GM23248 (cell line): ENCODE results near the gene TES. TPM values are rescaled to one million over a fixed set of nuclear protein-coding genes. Genes with fewer than 3 reads are reported as not detected.

Experiments
- DNase-seq: peaks from one replicate; pipeline ENCODE4 v3.0.0-alpha.2; 2015
- H2AFZ ChIP-seq: fragments of 200-600 bp; sonication (generic); 2 replicates; pipeline ENCODE4 v1.6.1; 2016; ENCODE audit warnings: antibody characterized with exemption
- H3F3A ChIP-seq: fragments of 200-600 bp; sonication (generic); 2 replicates; pipeline ENCODE4 v1.6.1; 2016; ENCODE audit warnings: mild to moderate bottlenecking, antibody characterized with exemption, mixed run types; ENCODE audit not compliant: insufficient read depth
- H3K27ac ChIP-seq: fragments of 200-600 bp; sonication (generic); 2 replicates; pipeline ENCODE4 v1.5.1; 2016; ENCODE audit warnings: mild to moderate bottlenecking
- H3K27me3 ChIP-seq: fragments of 200-600 bp; sonication (generic); replicated peaks from 2 replicates; pipeline ENCODE4 v1.6.1; 2016; ENCODE audit warnings: mild to moderate bottlenecking; ENCODE audit not compliant: insufficient read depth
- H3K36me3 ChIP-seq: fragments of 200-600 bp; sonication (generic); 2 replicates; pipeline ENCODE4 v1.6.1; 2016; ENCODE audit warnings: low read depth, mild to moderate bottlenecking
- H3K4me1 ChIP-seq: fragments of 200-600 bp; sonication (generic); 2 replicates; pipeline ENCODE4 v1.6.1; 2016; ENCODE audit warnings: mild to moderate bottlenecking; ENCODE audit not compliant: insufficient read depth
- H3K4me2 ChIP-seq: fragments of 200-600 bp; sonication (generic); one replicate; pipeline ENCODE4 v1.6.1; 2016; ENCODE audit warnings: mild to moderate bottlenecking; ENCODE audit not compliant: unreplicated experiment
- H3K4me3 ChIP-seq: fragments of 200-600 bp; sonication (generic); 2 replicates; pipeline ENCODE4 v1.5.1; 2016; ENCODE audit warnings: mild to moderate bottlenecking
- H3K79me2 ChIP-seq: fragments of 200-600 bp; sonication (generic); 2 replicates; pipeline ENCODE4 v1.6.1; 2016; ENCODE audit warnings: mild to moderate bottlenecking; ENCODE audit not compliant: insufficient read depth
- H3K9ac ChIP-seq: fragments of 200-600 bp; sonication (generic); 2 replicates; pipeline ENCODE4 v1.6.1; 2016; ENCODE audit warnings: mild to moderate bottlenecking
- H3K9me2 ChIP-seq: fragments of 200-600 bp; sonication (generic); 2 replicates; pipeline ENCODE4 v1.6.1; 2016; ENCODE audit warnings: mixed run types, mild to moderate bottlenecking, moderate library complexity; ENCODE audit not compliant: insufficient read depth
- H3K9me3 ChIP-seq: fragments of 200-600 bp; sonication (generic); one replicate; pipeline ENCODE4 v1.6.1; 2017; ENCODE audit warnings: low read depth
- H4K20me1 ChIP-seq: fragments of 200-600 bp; sonication (generic); 2 replicates; pipeline ENCODE4 v1.6.0; 2016; ENCODE audit not compliant: insufficient read depth
- EZH2 ChIP-seq: fragments of 200-600 bp; sonication (generic); IDR thresholded peaks from 2 replicates; pipeline ENCODE4 v1.6.1; 2018; ENCODE audit warnings: antibody characterized with exemption, mild to moderate bottlenecking; ENCODE audit not compliant: insufficient read depth, poor library complexity, severe bottlenecking
- EZH2phosphoT487 ChIP-seq: fragments of 200-600 bp; sonication (generic); IDR thresholded peaks from 2 replicates; pipeline ENCODE4 v1.6.1; 2018; ENCODE audit warnings: antibody characterized with exemption, moderate library complexity, mild to moderate bottlenecking, low read depth; ENCODE audit not compliant: insufficient read depth
- WGBS, 2 experiments: methylation state at CpG; one replicate each; pipeline ENCODE4 v1.1.6; 2015 to 2017; ENCODE audit warnings: low lambda C conversion rate in 2 of 2, low coverage in 1 of 2; ENCODE audit errors: missing lambda C conversion rate in 2 of 2; 5-methylcytosine and 5-hydroxymethylcytosine counted together
- in situ Hi-C: fragments of 300-500 bp; cut with MboI; formaldehyde crosslinking; loops from 2 replicates; pipeline ENCODE4 v1.15.0; 2020
- polyA plus RNA-seq: library from polyadenylated mRNA; unstranded; fragments of >200 nt; fragmentation: Nextera tagmentation; extraction: Ambion mirVana; gene quantifications from 2 replicates; pipeline ENCODE4 v1.2.1, GENCODE V29; 2016
- total RNA-seq: library from RNA; depleted of rRNA; stranded (reverse); fragments of >200 nt; shearing (Covaris generic); gene quantifications from 2 replicates; pipeline ENCODE4 v1.2.3, GENCODE V29; 2014

The TES gene
- total and polyA plus RNA-seq, 2 experiments from 2014 or later: 32.5 to 41.5 TPM

GRCh38 chr7:116232920-116233319 is 22.6 kb downstream of the TES start:
- WGBS, 2 experiments: 9 to 14% methylated on average over 1 of the region's 1 CpG
- TF ChIP-seq EZH2 (no peak), EZH2phosphoT487 (no peak)
- 0 out of 2 replicates have a peak overlapping the region, but pooled peaks have one; percentile 10 for H3K9ac ChIP-seq
- DNase-seq: peak; percentile 24
- H3K27me3 ChIP-seq: no peaks in the 10 kb centered on the region
- peaks cover 28% of the 10 kb centered on the region for H3F3A ChIP-seq
- in situ Hi-C loops: no loop called here
- H3K4me1 ChIP-seq: peaks cover 57% of the 10 kb centered on the region
- H3K4me3 ChIP-seq: no peak overlapping the region
- no peaks in the 10 kb centered on the region for H3K36me3 ChIP-seq
- H3K9me2 ChIP-seq: no peaks in the 10 kb centered on the region
- no peak overlapping the region for H2AFZ ChIP-seq
- peak overlapping the region; percentile 70 for H3K27ac ChIP-seq
- H4K20me1 ChIP-seq: no peaks in the 10 kb centered on the region
- peak overlapping the region; percentile 46 for H3K4me2 ChIP-seq
- no peaks in the 10 kb centered on the region for H3K9me3 ChIP-seq
- H3K79me2 ChIP-seq: peaks cover 12% of the 10 kb centered on the region

- no peaks in the 10 kb centered on the region for H3K9me2 ChIP-seq
- peaks cover 21% of the 10 kb centered on the region for H3F3A ChIP-seq
- H3K27ac ChIP-seq: no peak overlapping the region
- H3K4me3 ChIP-seq: no peak overlapping the region
- no peak overlapping the region for H2AFZ ChIP-seq
- in situ Hi-C loops: loop anchor here (5.0 kb wide), 1 partner anchor 57 kb away; no protein-coding TSS in a partner anchor
- H4K20me1 ChIP-seq: no peaks in the 10 kb centered on the region
- no peaks in the 10 kb centered on the region for H3K36me3 ChIP-seq
- WGBS, 2 experiments: 97 to 98% methylated on average over 9 of the region's 9 CpGs
- H3K27me3 ChIP-seq: no peaks in the 10 kb centered on the region
- no peaks in the 10 kb centered on the region for H3K9me3 ChIP-seq
- peaks cover 42% of the 10 kb centered on the region for H3K4me1 ChIP-seq
- no peak overlapping the region for H3K9ac ChIP-seq
- DNase-seq: no peak
- TF ChIP-seq EZH2phosphoT487 (no peak), EZH2 (no peak)
- no peak overlapping the region for H3K4me2 ChIP-seq
- H3K79me2 ChIP-seq: peaks cover 5% of the 10 kb centered on the region
Measured at GRCh38 chr7:116234517-116235200, 24.3 kb downstream of the TES start.

- no peak overlapping the region for H3K9ac ChIP-seq
- H3K9me3 ChIP-seq: no peaks in the 10 kb centered on the region
Measured at GRCh38 chr7:116235380-116235779, 25.0 kb downstream of the TES start.

GRCh38 chr7:116236020-116236630 is 25.8 kb downstream of the TES start:
- H3K4me2 ChIP-seq: no peak overlapping the region
- H2AFZ ChIP-seq: no peak overlapping the region
- in situ Hi-C loops: loop anchor here (5.0 kb wide), 1 partner anchor 59 kb away; no protein-coding TSS in a partner anchor
- no peaks in the 10 kb centered on the region for H3K36me3 ChIP-seq
- no peaks in the 10 kb centered on the region for H3K9me2 ChIP-seq
- DNase-seq: peak; percentile 77
- no peak overlapping the region for H3K9ac ChIP-seq
- H3K27me3 ChIP-seq: no peaks in the 10 kb centered on the region
- H3K4me3 ChIP-seq: no peak overlapping the region
- H3K4me1 ChIP-seq: peaks cover 30% of the 10 kb centered on the region
- H4K20me1 ChIP-seq: no peaks in the 10 kb centered on the region
- no peak for TF ChIP-seq EZH2phosphoT487
- TF ChIP-seq EZH2: no peak
- H3K9me3 ChIP-seq: no peaks in the 10 kb centered on the region
- 0 to 1% methylated on average over 2 of the region's 2 CpGs for WGBS, 2 experiments
- peaks cover 5% of the 10 kb centered on the region for H3K79me2 ChIP-seq
- no peak overlapping the region for H3K27ac ChIP-seq
- H3F3A ChIP-seq: peaks cover 21% of the 10 kb centered on the region

More at GRCh38 chr7:116235380-116235779, 25.0 kb downstream of the TES start:
- TF ChIP-seq EZH2phosphoT487 (no peak), EZH2 (no peak)
- peaks cover 5% of the 10 kb centered on the region for H3K79me2 ChIP-seq
- H3K4me1 ChIP-seq: peaks cover 35% of the 10 kb centered on the region
- no peak for DNase-seq
- no peak overlapping the region for H3K27ac ChIP-seq
- H3K27me3 ChIP-seq: no peaks in the 10 kb centered on the region
- in situ Hi-C loops: loop anchor here (5.0 kb wide), 1 partner anchor 58 kb away; no protein-coding TSS in a partner anchor
- H3K36me3 ChIP-seq: no peaks in the 10 kb centered on the region
- H3F3A ChIP-seq: peaks cover 21% of the 10 kb centered on the region
- no peaks in the 10 kb centered on the region for H3K9me2 ChIP-seq
- no peak overlapping the region for H2AFZ ChIP-seq
- H4K20me1 ChIP-seq: no peaks in the 10 kb centered on the region
- H3K4me3 ChIP-seq: no peak overlapping the region
- no peak overlapping the region for H3K4me2 ChIP-seq
